Transverse colon (tissue), 3 donors: ENCODE measurements around the gene SFXN4.

Experiments
- POLR2A ChIP-seq: fragments of 450-650 bp; IDR thresholded peaks from one replicate; pipeline ENCODE4 v1.6.1; 2016; ENCODE audit warnings: antibody characterized with exemption, mild to moderate bottlenecking, moderate library complexity
- TF ChIP-seq, protein P1 (sequence below), 5 experiments: fragments of 200-600 bp in 3 of 5; fragments of 450-650 bp in 2 of 5; sonication (generic) in 3 of 5; IDR thresholded peaks; 1 replicate in 2 of 5; 2 replicates in 3 of 5; pipeline ENCODE4 v1.5.1; 2016 to 2017; ENCODE audit warnings: antibody characterized with exemption in 5 of 5, inconsistent platforms in 3 of 5, mild to moderate bottlenecking in 2 of 5, moderate library complexity in 1 of 5

DNA sequence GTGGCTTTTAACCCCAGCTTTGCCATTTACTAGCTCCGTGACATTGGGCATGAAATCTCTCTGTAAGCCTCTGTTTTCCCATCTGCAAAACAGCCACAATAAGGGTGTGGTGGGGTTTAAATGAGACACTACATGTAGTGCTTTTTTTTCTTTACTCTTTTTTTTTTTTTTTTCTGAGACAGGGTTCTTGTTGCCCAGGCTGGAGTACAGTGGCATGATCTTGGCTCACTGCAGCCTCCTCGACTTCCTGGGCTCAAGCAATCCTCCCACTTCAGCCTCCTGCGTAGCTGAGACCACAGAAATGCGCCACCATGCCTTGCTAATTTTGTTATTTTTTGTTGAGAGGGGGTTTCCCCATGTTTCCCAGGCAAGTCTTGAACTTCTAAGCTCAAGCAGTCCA, 69.9 kb downstream of the SFXN4 start:
- TF ChIP-seq, protein P1, sequence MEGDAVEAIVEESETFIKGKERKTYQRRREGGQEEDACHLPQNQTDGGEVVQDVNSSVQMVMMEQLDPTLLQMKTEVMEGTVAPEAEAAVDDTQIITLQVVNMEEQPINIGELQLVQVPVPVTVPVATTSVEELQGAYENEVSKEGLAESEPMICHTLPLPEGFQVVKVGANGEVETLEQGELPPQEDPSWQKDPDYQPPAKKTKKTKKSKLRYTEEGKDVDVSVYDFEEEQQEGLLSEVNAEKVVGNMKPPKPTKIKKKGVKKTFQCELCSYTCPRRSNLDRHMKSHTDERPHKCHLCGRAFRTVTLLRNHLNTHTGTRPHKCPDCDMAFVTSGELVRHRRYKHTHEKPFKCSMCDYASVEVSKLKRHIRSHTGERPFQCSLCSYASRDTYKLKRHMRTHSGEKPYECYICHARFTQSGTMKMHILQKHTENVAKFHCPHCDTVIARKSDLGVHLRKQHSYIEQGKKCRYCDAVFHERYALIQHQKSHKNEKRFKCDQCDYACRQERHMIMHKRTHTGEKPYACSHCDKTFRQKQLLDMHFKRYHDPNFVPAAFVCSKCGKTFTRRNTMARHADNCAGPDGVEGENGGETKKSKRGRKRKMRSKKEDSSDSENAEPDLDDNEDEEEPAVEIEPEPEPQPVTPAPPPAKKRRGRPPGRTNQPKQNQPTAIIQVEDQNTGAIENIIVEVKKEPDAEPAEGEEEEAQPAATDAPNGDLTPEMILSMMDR (IDR thresholded peaks at IDR 0.05), result no peak
- TF ChIP-seq POLR2A, result no peak
